ENCODE data around the gene TK2.

Gene TK2

GRCh38 chr16:66551788-66552285, 1.9 kb upstream of the TK2 start:
- peak overlapping the region; percentile 65 for H3K4me3 ChIP-seq (ENCODE audit: low read depth, low read length)
- DNase-seq (ENCODE audit: low read depth): no peak

GRCh38 chr16:66551348-66551759, 1.4 kb upstream of the TK2 start:
- no peak for DNase-seq (ENCODE audit: low read depth)
- H3K4me3 ChIP-seq (ENCODE audit: low read depth, low read length): no peak overlapping the region

- H3K4me3 ChIP-seq (ENCODE audit: low read depth, low read length): peak overlapping the region; percentile 72
- no peak for DNase-seq (ENCODE audit: low read depth)
Observed at GRCh38 chr16:66548868-66549267, 1.1 kb downstream of the TK2 start.

GRCh38 chr16:66548068-66548467, 1.9 kb downstream of the TK2 start:
- no peak for DNase-seq (ENCODE audit: low read depth)
- no peak overlapping the region for H3K4me3 ChIP-seq (ENCODE audit: low read depth, low read length)

- H3K4me3 ChIP-seq (ENCODE audit: low read depth, low read length): no peak overlapping the region
- DNase-seq (ENCODE audit: low read depth): no peak
Observed at GRCh38 chr16:66547101-66547989, 2.6 kb downstream of the TK2 start.

- DNase-seq (ENCODE audit: low read depth): no peak
- H3K4me3 ChIP-seq (ENCODE audit: low read depth, low read length): no peak overlapping the region
Observed at GRCh38 chr16:66544016-66544757, 5.7 kb downstream of the TK2 start.

GRCh38 chr16:66543541-66543940, 6.4 kb downstream of the TK2 start:
- no peak overlapping the region for H3K4me3 ChIP-seq (ENCODE audit: low read depth, low read length)
- no peak for DNase-seq (ENCODE audit: low read depth)

- no peak for DNase-seq (ENCODE audit: low read depth)
- no peak overlapping the region for H3K4me3 ChIP-seq (ENCODE audit: low read depth, low read length)
Observed at GRCh38 chr16:66542396-66542795, 7.5 kb downstream of the TK2 start.

- DNase-seq (ENCODE audit: low read depth): no peak
- H3K4me3 ChIP-seq (ENCODE audit: low read depth, low read length): no peak overlapping the region
Observed at GRCh38 chr16:66541388-66542355, 8.2 kb downstream of the TK2 start.

- H3K4me3 ChIP-seq (ENCODE audit: low read depth, low read length): no peak overlapping the region
- DNase-seq (ENCODE audit: low read depth): no peak
Observed at GRCh38 chr16:66539623-66540469, 10.1 kb downstream of the TK2 start.

GRCh38 chr16:66538910-66539309, 11.0 kb downstream of the TK2 start:
- no peak overlapping the region for H3K4me3 ChIP-seq (ENCODE audit: low read depth, low read length)
- no peak for DNase-seq (ENCODE audit: low read depth)

GRCh38 chr16:66537236-66537635, 12.7 kb downstream of the TK2 start:
- DNase-seq (ENCODE audit: low read depth): no peak
- no peak overlapping the region for H3K4me3 ChIP-seq (ENCODE audit: low read depth, low read length)

- H3K4me3 ChIP-seq (ENCODE audit: low read depth, low read length): no peak overlapping the region
- no peak for DNase-seq (ENCODE audit: low read depth)
Observed at GRCh38 chr16:66536525-66536924, 13.4 kb downstream of the TK2 start.

GRCh38 chr16:66534376-66534799, 15.5 kb downstream of the TK2 start:
- no peak for DNase-seq (ENCODE audit: low read depth)
- H3K4me3 ChIP-seq (ENCODE audit: low read depth, low read length): no peak overlapping the region

GRCh38 chr16:66529475-66529874, 20.4 kb downstream of the TK2 start:
- no peak for DNase-seq (ENCODE audit: low read depth)
- no peak overlapping the region for H3K4me3 ChIP-seq (ENCODE audit: low read depth, low read length)

GRCh38 chr16:66528294-66528693, 21.6 kb downstream of the TK2 start:
- DNase-seq (ENCODE audit: low read depth): no peak

GRCh38 chr16:66525396-66526180, 24.3 kb downstream of the TK2 start:
- DNase-seq (ENCODE audit: low read depth): no peak
- no peak overlapping the region for H3K4me3 ChIP-seq (ENCODE audit: low read depth, low read length)

More at GRCh38 chr16:66528294-66528693, 21.6 kb downstream of the TK2 start:
- H3K4me3 ChIP-seq (ENCODE audit: low read depth, low read length): no peak overlapping the region

Data from skeletal muscle cell (primary cell).